ENCODE results near the gene ARL3.

DNA sequence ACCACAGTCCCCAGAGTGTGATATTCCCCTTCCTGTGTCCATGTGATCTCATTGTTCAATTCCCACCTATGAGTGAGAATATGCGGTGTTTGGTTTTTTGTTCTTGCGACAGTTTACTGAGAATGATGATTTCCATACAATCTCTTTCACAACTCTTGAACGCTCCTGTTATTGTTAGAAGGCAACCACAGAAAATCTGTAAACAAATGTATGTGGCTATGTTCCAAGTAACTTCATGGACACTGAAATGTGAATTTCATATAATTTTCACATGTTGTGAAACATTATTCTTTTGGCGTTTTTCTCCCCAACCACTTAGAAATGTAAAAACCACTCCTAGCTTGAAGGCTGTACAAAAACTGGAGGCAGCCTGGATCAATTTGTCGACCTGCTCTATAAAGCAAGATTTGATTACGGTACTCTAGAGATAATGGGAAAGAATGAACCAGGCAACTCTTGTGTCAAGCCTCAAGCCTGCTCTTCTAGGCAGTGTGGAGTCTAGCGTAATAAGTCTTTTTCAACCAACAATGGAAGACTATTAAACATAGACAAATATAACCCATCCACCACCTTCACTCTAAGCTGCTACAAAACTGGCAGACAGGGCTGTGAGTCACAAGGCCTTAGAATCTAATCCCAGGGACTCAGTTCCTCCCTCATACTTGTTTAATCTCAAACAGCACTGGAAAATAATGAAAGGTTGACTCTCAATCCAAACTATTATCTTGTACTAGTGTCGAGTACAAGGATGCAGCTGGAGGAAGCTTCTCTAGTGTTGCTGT is 22.7 kb downstream of the ARL3 start:
- TF ChIP-seq CTCF (IDR thresholded peaks at IDR 0.05; ENCODE audit: low read depth, low read length): no peak
- no peak for TF ChIP-seq POLR2A (IDR thresholded peaks at IDR 0.05; ENCODE audit: extremely low read depth, insufficient read length)
- TF ChIP-seq MYC (IDR thresholded peaks at IDR 0.05; ENCODE audit: low read depth, low read length): no peak

Data from NB4 (cell line).